Retinal pigment epithelial cell (primary cell): ENCODE measurements around the gene PABPC3.

Experiments
- DNase-seq: peaks from one replicate; pipeline ENCODE4 v3.0.0-alpha.2; 2010; ENCODE audit warnings: low read depth
- H3K4me3 ChIP-seq: 2 replicates; pipeline ENCODE4 v1.5.1; 2011; ENCODE audit warnings: mild to moderate bottlenecking, low read length, control low read depth, moderate library complexity
- TF ChIP-seq, protein P1 (sequence below): conservative IDR thresholded peaks from 2 replicates; pipeline ENCODE4 v1.5.1; 2011; ENCODE audit warnings: low read depth, low read length, control low read depth, inconsistent platforms

Gene PABPC3

DNA sequence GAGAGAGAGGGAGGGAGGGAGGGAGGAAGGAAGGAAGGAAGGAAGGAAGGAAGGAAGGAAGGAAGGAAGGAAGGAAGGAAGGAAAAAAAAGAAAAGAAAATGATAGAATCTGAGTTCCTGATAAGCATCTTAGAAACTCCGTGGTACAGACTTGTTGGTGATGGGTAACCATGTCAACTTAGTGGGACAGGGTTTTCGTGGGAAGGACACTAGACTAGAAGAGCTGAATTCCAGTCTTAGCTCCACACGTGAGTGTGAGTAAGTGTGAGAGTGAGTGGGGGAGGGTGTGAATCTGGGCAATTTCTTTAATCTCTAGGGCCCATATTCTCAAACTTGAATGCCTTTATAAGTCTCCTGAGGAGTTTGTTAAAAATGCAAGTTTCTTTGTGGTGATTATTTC, 35.0 kb downstream of the PABPC3 start:
- TF ChIP-seq, protein P1, sequence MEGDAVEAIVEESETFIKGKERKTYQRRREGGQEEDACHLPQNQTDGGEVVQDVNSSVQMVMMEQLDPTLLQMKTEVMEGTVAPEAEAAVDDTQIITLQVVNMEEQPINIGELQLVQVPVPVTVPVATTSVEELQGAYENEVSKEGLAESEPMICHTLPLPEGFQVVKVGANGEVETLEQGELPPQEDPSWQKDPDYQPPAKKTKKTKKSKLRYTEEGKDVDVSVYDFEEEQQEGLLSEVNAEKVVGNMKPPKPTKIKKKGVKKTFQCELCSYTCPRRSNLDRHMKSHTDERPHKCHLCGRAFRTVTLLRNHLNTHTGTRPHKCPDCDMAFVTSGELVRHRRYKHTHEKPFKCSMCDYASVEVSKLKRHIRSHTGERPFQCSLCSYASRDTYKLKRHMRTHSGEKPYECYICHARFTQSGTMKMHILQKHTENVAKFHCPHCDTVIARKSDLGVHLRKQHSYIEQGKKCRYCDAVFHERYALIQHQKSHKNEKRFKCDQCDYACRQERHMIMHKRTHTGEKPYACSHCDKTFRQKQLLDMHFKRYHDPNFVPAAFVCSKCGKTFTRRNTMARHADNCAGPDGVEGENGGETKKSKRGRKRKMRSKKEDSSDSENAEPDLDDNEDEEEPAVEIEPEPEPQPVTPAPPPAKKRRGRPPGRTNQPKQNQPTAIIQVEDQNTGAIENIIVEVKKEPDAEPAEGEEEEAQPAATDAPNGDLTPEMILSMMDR = no peak

DNA sequence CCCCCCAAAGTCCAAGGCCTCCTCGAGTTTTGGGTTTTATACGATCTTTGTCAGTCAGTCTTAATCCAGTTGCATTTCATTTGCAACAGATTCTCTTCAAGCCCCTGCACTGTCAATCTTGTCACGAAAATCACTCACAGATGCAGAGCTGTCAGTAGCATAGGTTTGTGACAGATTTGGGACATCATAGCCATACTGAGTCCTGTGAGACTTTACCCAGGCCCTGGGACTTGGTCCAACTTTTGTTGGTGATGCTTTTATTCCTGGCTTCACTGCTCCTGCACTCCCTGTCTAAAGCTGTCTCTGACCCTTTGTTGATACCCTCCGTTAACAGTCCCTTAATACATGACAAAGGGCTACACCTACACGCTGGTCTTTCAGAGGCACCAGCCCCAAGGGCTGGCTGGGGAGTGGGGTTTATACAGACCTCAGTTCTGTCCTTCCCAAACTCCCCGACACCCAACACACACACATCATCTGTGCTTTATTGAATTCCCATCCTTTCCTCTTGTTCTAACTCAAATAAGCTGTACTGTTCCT, 36.0 kb downstream of the PABPC3 start:
- TF ChIP-seq, protein P1 = no peak
- H3K4me3 ChIP-seq = no peak overlapping the region
- no peak for DNase-seq

More for the DNA sequence above, 35.0 kb downstream of the PABPC3 start:
- DNase-seq = no peak
- no peak overlapping the region for H3K4me3 ChIP-seq

DNA sequence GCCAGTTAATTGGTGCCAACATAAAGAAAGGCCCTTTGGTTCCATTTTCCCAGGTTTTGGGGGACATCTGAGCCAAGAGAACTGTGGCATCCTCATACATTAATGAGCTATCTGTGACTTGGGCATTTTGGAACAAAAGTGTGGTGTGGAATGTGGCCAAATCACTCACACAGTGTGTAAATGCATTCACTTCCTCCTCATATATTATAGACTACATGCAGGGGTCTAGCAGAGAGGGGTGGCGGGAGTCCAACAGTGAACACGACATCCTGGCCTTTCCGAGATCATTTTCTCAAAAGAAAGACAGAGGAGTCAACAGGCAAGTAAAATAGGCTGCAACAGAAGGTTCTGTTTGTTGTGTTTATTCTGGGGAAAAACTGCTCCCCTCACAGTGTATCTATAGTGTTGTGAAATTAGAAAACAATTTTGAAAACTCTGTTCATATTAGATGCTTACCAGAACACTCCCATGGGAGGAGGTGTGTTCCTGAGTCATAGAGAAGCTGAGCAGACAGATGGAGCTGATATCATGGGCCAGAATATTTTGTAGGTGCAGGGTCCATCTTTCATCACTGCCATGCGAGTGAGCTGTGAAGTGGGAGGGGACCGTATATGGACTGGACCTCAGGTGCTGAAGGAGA, 36.9 kb downstream of the PABPC3 start:
- DNase-seq = no peak
- TF ChIP-seq, protein P1 = no peak
- no peak overlapping the region for H3K4me3 ChIP-seq

DNA sequence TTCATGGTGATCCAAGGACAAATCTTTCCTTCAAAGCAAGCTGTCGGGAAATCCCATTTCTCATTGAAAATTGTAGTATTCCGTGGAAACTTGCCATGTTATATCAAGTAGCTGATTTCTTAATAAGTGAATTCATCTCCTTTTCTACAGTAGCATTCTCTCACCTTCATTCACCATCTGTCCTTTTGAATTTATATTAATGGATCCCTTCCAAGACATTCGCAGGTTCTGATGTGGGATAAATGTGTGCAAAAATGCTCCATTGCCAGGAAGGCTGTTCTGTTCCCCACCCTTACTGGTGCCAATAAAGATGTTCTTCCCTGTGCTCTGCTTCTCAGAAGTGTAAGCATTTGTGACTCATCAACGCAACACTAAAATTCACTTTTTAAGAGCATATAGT, 40.0 kb downstream of the PABPC3 start:
- DNase-seq = no peak
- TF ChIP-seq, protein P1 = no peak
- no peak overlapping the region for H3K4me3 ChIP-seq

DNA sequence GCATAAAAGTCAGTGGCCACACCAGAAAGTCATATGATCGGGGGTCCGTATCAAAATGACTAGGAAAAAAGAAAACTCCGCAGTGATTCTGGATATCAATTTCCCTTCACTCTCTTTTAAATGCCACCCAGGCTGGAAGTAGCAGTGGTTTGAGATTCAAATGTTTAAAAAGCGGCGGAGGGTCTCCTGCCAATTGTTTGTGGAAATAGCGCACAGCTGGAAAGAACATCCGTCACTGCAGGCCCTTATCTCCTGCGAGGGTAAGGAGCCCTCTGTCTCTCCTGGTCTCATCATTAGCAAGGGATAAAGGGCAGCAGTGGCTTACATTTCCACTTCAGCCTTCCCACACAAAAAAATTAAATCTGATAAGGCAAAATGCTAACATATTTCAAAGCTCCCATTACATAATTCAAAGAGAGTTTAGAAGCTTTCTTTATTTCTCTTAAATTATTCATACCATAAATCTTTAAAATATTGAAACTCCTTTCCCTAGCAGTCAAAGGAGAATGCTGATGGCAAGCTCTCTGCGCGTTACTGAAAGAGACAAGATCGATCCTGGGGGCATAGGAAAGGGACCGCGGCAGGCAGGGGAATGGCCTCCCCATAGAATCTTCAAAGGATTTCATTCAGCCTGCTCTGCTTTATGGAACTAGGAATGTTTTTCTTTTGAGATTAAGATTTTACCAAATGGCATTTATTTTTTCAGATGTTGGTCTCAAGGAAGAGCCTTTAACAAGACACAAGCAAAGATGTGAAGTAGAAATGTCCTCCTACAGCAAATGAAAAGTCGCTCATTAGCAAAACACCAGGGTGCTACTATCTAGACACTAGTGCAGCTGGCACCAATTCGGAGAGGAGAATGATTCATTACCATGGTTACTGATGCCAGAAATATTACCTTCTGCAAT, 41.2 kb downstream of the PABPC3 start:
- H3K4me3 ChIP-seq = no peak overlapping the region
- DNase-seq = no peak
- TF ChIP-seq, protein P1 = no peak

DNA sequence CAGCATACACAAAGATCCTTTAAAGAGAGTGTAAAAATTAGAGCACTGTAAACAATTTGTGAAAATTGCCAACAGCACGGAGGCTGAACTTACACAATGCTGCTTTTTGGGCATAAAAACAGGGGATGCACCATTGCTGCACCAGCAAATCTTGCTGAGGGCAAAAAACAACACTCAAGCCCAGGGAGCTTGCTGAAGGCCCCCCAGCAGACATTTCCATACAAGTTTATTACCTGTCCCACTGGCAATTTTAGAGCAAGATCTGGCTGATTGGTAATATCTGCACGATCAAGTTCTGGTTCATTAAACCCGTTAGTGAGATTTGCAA, 41.8 kb downstream of the PABPC3 start:
- H3K4me3 ChIP-seq = no peak overlapping the region
- no peak for DNase-seq
- TF ChIP-seq, protein P1 = no peak

DNA sequence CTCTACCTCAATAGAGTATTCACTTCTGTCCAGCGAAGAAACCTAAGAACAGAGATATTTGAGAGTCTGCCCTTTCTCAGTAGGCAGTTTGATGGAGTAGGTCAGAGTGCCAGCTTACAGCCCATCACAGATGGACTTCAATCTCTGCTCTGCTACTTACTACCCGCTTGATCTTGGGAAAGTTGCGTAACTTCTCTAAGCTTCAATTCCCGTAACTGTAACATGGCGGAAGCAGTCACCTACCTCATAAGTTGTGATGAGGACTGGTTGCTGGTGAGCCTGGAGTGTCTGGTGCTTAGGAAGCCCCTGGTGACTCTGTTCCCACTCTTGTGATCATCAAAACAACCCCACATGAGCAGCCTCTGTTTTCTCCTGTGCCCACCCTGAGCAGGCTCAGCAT, 45.1 kb downstream of the PABPC3 start:
- no peak for DNase-seq
- H3K4me3 ChIP-seq = no peak overlapping the region
- TF ChIP-seq, protein P1 = no peak
